Eye (tissue), 1 donor: Measurements from ENCODE around the gene TXNRD2.

Source experiments
- DNase-seq: peaks from one replicate; pipeline ENCODE4 v3.0.0-alpha.2; 2015

Gene TXNRD2

GRCh38 chr22:19902245-19902715 is 39.3 kb downstream of the TXNRD2 start:
- DNase-seq = no peak

- no peak for DNase-seq
These were observed 39.9 kb downstream of the TXNRD2 start for GRCh38 chr22:19901577-19902244.

GRCh38 chr22:19900707-19901436 is 40.7 kb downstream of the TXNRD2 start:
- DNase-seq = no peak

- no peak for DNase-seq
These were observed 42.6 kb downstream of the TXNRD2 start for GRCh38 chr22:19898831-19899567.

- no peak for DNase-seq
These were observed 43.5 kb downstream of the TXNRD2 start for GRCh38 chr22:19898145-19898544.

- no peak for DNase-seq
These were observed 43.9 kb downstream of the TXNRD2 start for GRCh38 chr22:19897726-19898125.

GRCh38 chr22:19896665-19897355 is 44.8 kb downstream of the TXNRD2 start:
- no peak for DNase-seq

GRCh38 chr22:19895160-19895849 is 46.3 kb downstream of the TXNRD2 start:
- DNase-seq = no peak

GRCh38 chr22:19893363-19893762 is 48.3 kb downstream of the TXNRD2 start:
- DNase-seq = no peak

GRCh38 chr22:19892925-19893324 is 48.7 kb downstream of the TXNRD2 start:
- DNase-seq = no peak

- peak; percentile 53 for DNase-seq
These were observed 49.2 kb downstream of the TXNRD2 start for GRCh38 chr22:19892257-19892879.

GRCh38 chr22:19891317-19892256 is 50.0 kb downstream of the TXNRD2 start:
- DNase-seq = peak; percentile 78

- no peak for DNase-seq
These were observed 50.9 kb downstream of the TXNRD2 start for GRCh38 chr22:19890502-19891316.

- no peak for DNase-seq
These were observed 51.7 kb downstream of the TXNRD2 start for GRCh38 chr22:19889951-19890350.

GRCh38 chr22:19888131-19888746 is 53.4 kb downstream of the TXNRD2 start:
- no peak for DNase-seq

- no peak for DNase-seq
These were observed 54.2 kb downstream of the TXNRD2 start for GRCh38 chr22:19887256-19887985.

- no peak for DNase-seq
These were observed 54.9 kb downstream of the TXNRD2 start for GRCh38 chr22:19886605-19887255.
